ENCODE measurements around the gene MEFV. TPM values are rescaled to one million over a fixed set of nuclear protein-coding genes. Genes with fewer than 3 reads are reported as not detected.

The MEFV gene
- total RNA-seq, 2 experiments from 2014 or later = 0.15 to 0.23 TPM

Other genes with a start within 250 kb of the MEFV start
- gene CLDN9, start 243.7 kb downstream of the MEFV start, total RNA-seq = under 1 TPM; 0.23 to 0.28 TPM
- not detected for gene CLDN6, start 238.4 kb downstream of the MEFV start, total RNA-seq
- 1 to 10 TPM; 6.1 to 7.5 TPM for gene TNFRSF12A, start 236.3 kb downstream of the MEFV start, total RNA-seq
- gene HCFC1R1, start 232.7 kb downstream of the MEFV start, total RNA-seq = 10 to 100 TPM; 37.0 to 43.3 TPM
- 10 to 100 TPM; 42.4 TPM for gene THOC6, start 232.6 kb downstream of the MEFV start, total RNA-seq
- 1 to 10 TPM; 1.4 to 1.9 TPM for gene BICDL2, start 219.7 kb downstream of the MEFV start, total RNA-seq
- 100 to 1,000 TPM; 112 to 117 TPM for gene MMP25, start 210.1 kb downstream of the MEFV start, total RNA-seq
- gene IL32, start 191.0 kb downstream of the MEFV start, total RNA-seq = 1,000 to 10,000 TPM; 4,131 to 4,213 TPM
- gene ZSCAN10, start 157.3 kb downstream of the MEFV start, total RNA-seq = under 1 TPM in 1 of 2 experiments, not detected in 1; 0.15 TPM
- not detected for gene ZNF205, start 144.0 kb downstream of the MEFV start, total RNA-seq
- 10 to 100 TPM; 10.5 to 11.6 TPM for gene ZNF213, start 121.6 kb downstream of the MEFV start, total RNA-seq
- not detected for gene OR1F1, start 68.4 kb downstream of the MEFV start, total RNA-seq
- gene ZNF200, start 21.5 kb downstream of the MEFV start, total RNA-seq = 10 to 100 TPM; 13.1 to 14.9 TPM
- 10 to 100 TPM; 19.4 to 21.3 TPM for gene ZNF263, start 26.9 kb upstream of the MEFV start, total RNA-seq
- gene TIGD7, start 48.8 kb upstream of the MEFV start, total RNA-seq = 1 to 10 TPM; 5.4 to 7.6 TPM
- 10 to 100 TPM; 34.2 to 36.7 TPM for gene ZNF75A, start 48.9 kb upstream of the MEFV start, total RNA-seq
- gene OR2C1, start 99.3 kb upstream of the MEFV start, total RNA-seq = not detected
- 10 to 100 TPM; 17.8 to 18.3 TPM for gene ZSCAN32, start 144.4 kb upstream of the MEFV start, total RNA-seq
- 10 to 100 TPM; 11.0 to 12.4 TPM for gene ZNF174, start 144.6 kb upstream of the MEFV start, total RNA-seq
- 1 to 10 TPM; 2.1 to 2.2 TPM for gene ZNF597, start 186.9 kb upstream of the MEFV start, total RNA-seq
- gene NAA60, start 187.0 kb upstream of the MEFV start, total RNA-seq = 10 to 100 TPM; 46.1 to 46.4 TPM
- gene C16orf90, start 238.9 kb upstream of the MEFV start, total RNA-seq = not detected
- 10 to 100 TPM; 21.9 to 24.1 TPM for gene CLUAP1, start 244.4 kb upstream of the MEFV start, total RNA-seq

Data from activated CD4-positive, alpha-beta memory T cell treated with anti-CD3 and anti-CD28 coated beads, Interleukin-2, amount 10 ng/mL, durations not matched to agents 7 days and 5 days (primary cell).